AG04450 (cell line): Measurements from ENCODE around the gene TINAGL1. TPM values are rescaled to one million over a fixed set of nuclear protein-coding genes. Genes with fewer than 3 reads are reported as not detected.

Experiments used
- CTCF ChIA-PET: fragments of 300-600, 350-600 bp; formaldehyde crosslinking; extraction: SDS; loops from one replicate; lab custom pipeline; 2022; ENCODE audit warnings: antibody characterized with exemption, inconsistent platforms; lab: Charles Lee
- POLR2A ChIA-PET: fragments of 350-600 bp; formaldehyde crosslinking; extraction: SDS; loops from one replicate; lab custom pipeline; 2021; ENCODE audit warnings: antibody characterized with exemption, inconsistent platforms; lab: Yijun Ruan, JAX
- DNase-seq: peaks from one replicate; pipeline ENCODE4 v3.0.0-alpha.2; 2011; ENCODE audit warnings: low read depth, low spot score
- H3K27ac ChIP-seq: one replicate; pipeline ENCODE4 v1.5.1; 2012; ENCODE audit warnings: low read depth, low read length, control low read depth
- H3K27me3 ChIP-seq: one replicate; pipeline ENCODE4 v1.6.0; 2012; ENCODE audit warnings: low read length; ENCODE audit not compliant: control insufficient read depth, insufficient read depth
- H3K4me3 ChIP-seq: 2 replicates; pipeline ENCODE4 v1.5.1; 2011; ENCODE audit warnings: mild to moderate bottlenecking, low read depth, low read length, control low read depth
- H3K9me3 ChIP-seq: 2 replicates; pipeline ENCODE4 v1.5.1; 2012; ENCODE audit warnings: low read length; ENCODE audit not compliant: control insufficient read depth, insufficient read depth
- CTCF ChIP-seq: IDR thresholded peaks from 2 replicates; pipeline ENCODE4 v1.5.1; 2011; ENCODE audit warnings: low read depth, low read length, control low read depth, inconsistent platforms
- polyA plus RNA-seq: library from polyadenylated mRNA; depleted of rRNA; stranded (reverse); fragments of >200 nt; gene quantifications from 2 replicates; pipeline ENCODE4 v1.2.3, GENCODE V29; 2011

TINAGL1 gene
- polyA plus RNA-seq, 1 experiment: 0.36 TPM

DNA sequence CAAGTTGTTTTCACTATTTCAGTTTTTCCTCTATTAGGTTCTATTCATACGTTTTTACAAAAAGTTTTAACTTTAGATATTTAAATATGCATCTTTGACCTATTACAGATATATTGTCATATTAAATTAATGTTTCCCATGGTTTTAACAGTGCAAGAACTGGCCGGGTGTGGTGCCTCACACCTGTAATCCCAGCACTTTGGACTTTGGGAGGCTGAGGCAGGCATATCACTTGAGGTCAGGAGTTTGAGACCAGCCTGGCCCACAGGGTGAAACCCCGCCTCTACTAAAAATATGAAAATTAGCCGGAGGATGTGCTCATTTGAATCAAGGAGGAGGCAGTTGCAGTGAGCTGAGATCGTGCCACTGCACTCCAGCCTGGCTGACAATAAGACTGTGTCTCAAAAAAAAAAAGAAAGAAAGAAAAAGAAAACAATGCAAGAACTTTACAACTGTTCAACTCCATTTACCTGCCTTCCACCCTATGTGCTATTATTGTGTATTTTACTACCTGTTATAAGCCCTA lies 19.8 kb upstream of the TINAGL1 start:
- TF ChIP-seq CTCF: no peak
- CTCF ChIA-PET: no interaction called here

DNA sequence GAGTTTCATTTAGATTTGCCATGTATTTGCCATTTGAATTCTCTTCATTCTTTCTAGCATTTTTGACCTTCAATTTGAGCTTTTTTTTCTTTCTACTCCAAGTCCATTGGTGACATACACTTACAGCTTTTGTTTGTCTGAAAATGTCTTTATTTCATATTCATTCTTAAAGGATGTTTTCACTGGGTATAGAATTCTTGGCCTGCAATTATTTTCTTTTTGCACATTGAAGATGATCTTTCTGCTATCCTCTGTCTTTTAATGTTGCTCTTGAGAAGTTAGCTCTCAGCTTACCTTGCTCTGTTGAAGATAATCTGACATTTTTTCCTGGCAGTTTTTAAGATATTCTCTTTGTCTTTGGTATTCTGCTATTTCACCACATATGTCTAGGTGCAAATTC lies 16.6 kb upstream of the TINAGL1 start:
- Histone ChIP-seq H3K9me3 (0 out of 2 replicates have a peak, but pooled peaks cover 4% of the 10 kb centered on the region), H3K27me3 (peaks cover 7% of the 10 kb centered on the region), H3K4me3 (no peak overlapping the region), H3K27ac (no peak overlapping the region)
- POLR2A ChIA-PET: no interaction called here
- no peak for TF ChIP-seq CTCF
- CTCF ChIA-PET: interaction anchor here (1.0 to 1.2 kb wide), 2 partner anchors 11 to 59 kb away, joined by 3 to 4 read pairs; no protein-coding TSS in a partner anchor
- no peak for DNase-seq

More for the DNA sequence above, 19.8 kb upstream of the TINAGL1 start:
- Histone ChIP-seq H3K27me3 (peaks cover 20% of the 10 kb centered on the region), H3K27ac (no peak overlapping the region), H3K4me3 (no peak overlapping the region), H3K9me3 (0 out of 2 replicates have a peak, but pooled peaks cover 4% of the 10 kb centered on the region)
- DNase-seq: no peak
- POLR2A ChIA-PET: no interaction called here

DNA sequence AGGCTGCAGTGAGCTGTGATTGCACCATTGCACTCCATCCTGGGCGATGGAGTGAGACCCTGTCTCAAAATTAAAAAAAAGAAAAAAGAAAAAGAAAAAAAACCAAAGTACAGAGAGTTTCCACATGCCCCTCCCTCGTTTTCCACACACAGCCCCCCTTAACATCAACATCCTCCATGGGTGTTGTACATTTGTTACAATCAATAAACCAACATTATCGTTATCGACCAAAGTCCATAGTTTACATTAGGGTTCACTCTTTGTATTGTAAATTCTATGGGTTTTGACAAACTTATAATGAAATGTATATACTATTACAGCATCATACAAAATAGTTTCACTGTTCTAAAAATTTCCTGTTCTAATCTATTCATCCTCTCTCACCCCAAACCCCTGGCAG lies 15.9 kb upstream of the TINAGL1 start:
- CTCF ChIA-PET: interaction anchor here (1.2 kb wide), 1 partner anchor 11 kb away, joined by 4 read pairs; no protein-coding TSS in a partner anchor
- H3K9me3 ChIP-seq: 0 out of 2 replicates have a peak, but pooled peaks cover 4% of the 10 kb centered on the region
- DNase-seq: no peak
- peaks cover 7% of the 10 kb centered on the region for H3K27me3 ChIP-seq
- POLR2A ChIA-PET: no interaction called here
- TF ChIP-seq CTCF: no peak
- no peak overlapping the region for H3K4me3 ChIP-seq
- no peak overlapping the region for H3K27ac ChIP-seq

- DNase-seq: no peak
- Histone ChIP-seq H3K9me3 (0 out of 2 replicates have a peak, but pooled peaks cover 4% of the 10 kb centered on the region), H3K27ac (no peak overlapping the region), H3K27me3 (peaks cover 7% of the 10 kb centered on the region), H3K4me3 (no peak overlapping the region)
- no peak for TF ChIP-seq CTCF
- POLR2A ChIA-PET: no interaction called here
- CTCF ChIA-PET: interaction anchor here (0.6 to 6.2 kb wide), 19 partner anchors 13 to 226 kb away, joined by 3 to 48 read pairs (median 4); partner anchors contain the start of gene TINAGL1
Measured at GRCh38 chr1:31562707-31563360, 13.5 kb upstream of the TINAGL1 start.

DNA sequence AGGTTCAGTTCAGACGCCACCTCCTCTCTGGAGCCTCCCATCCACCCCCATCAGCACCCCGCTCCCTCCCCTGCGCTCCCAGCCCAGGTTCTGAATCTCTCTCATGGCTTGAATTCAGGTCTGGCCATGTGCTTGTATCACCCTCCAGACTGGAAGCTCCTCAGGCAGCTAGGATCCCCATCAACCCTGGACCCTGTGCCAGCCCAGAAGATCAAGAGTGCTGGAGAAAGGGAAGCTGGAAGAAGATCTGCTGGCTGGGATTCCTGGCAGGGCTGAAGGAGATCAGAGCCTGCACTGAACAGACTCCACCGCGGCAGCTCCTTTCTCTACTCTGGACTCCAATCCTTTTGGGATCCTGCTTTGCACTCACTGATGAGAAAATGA lies 11.7 kb upstream of the TINAGL1 start:
- Histone ChIP-seq H3K27ac (no peak overlapping the region), H3K27me3 (peaks cover 3% of the 10 kb centered on the region), H3K9me3 (0 out of 2 replicates have a peak, but pooled peaks cover 4% of the 10 kb centered on the region), H3K4me3 (no peak overlapping the region)
- ChIA-PET POLR2A (no interaction called here), CTCF (interaction anchor here (0.6 to 6.2 kb wide), 8 partner anchors 15 to 226 kb away, joined by 3 to 48 read pairs (median 6); no protein-coding TSS in a partner anchor)
- no peak for TF ChIP-seq CTCF
- no peak for DNase-seq
